CD4-positive, alpha-beta T cell (primary cell): Measurements from ENCODE around the gene OBP2A. TPM values are rescaled to one million over a fixed set of nuclear protein-coding genes. Genes with fewer than 3 reads are reported as not detected.

Source experiments
- ATAC-seq: fragments of 200-7000 bp; cut with Tn5 transposase; one replicate; pipeline ENCODE4 v1.10.0; 2022; ENCODE audit warnings: mild to moderate bottlenecking; ENCODE audit not compliant: poor library complexity
- CTCF ChIA-PET: fragments of 350-600 bp; sonication (Branson Sonifier 250); formaldehyde crosslinking; loops from one replicate; lab custom pipeline; 2021; ENCODE audit warnings: antibody characterized with exemption, inconsistent platforms; lab: Charles Lee
- POLR2A ChIA-PET: fragments of 350-600 bp; sonication (Branson Sonifier 250); formaldehyde crosslinking; loops from one replicate; lab custom pipeline; 2021; ENCODE audit warnings: antibody characterized with exemption, inconsistent platforms; lab: Charles Lee
- DNase-seq, 14 experiments: peaks; one replicate each; pipeline ENCODE4 v3.0.0-alpha.2; 2013 to 2020; ENCODE audit warnings: mixed read lengths in 2 of 14
- H3K27ac ChIP-seq, 2 donors: one replicate each; pipeline versions ENCODE4 v1.5.1 to v1.7.0; 2013; ENCODE audit warnings: low read length in 2 of 2, low read depth in 1 of 2, mild to moderate bottlenecking in 1 of 2
- H3K27me3 ChIP-seq, 2 experiments: 1 replicate in 1 of 2; 2 replicates in 1 of 2; pipeline versions ENCODE4 v1.6.1 to v1.7.0; 2013; ENCODE audit warnings: low read length in 2 of 2, control low read depth in 1 of 2, mild to moderate bottlenecking in 1 of 2, moderate library complexity in 1 of 2; ENCODE audit not compliant: insufficient read depth in 2 of 2, control insufficient read depth in 1 of 2
- H3K36me3 ChIP-seq: one replicate; pipeline ENCODE4 v1.6.1; 2013; ENCODE audit warnings: low read length, control low read depth; ENCODE audit not compliant: insufficient read depth
- H3K4me1 ChIP-seq: one replicate; pipeline ENCODE4 v1.6.1; 2013; ENCODE audit warnings: low read length, control low read depth; ENCODE audit not compliant: insufficient read depth
- H3K4me3 ChIP-seq: one replicate; pipeline ENCODE4 v1.5.1; 2013; ENCODE audit warnings: mild to moderate bottlenecking, low read length, moderate library complexity
- H3K9me3 ChIP-seq, 2 experiments: 1 replicate in 1 of 2; 2 replicates in 1 of 2; pipeline versions ENCODE4 v1.6.1 to v1.7.0; 2013; ENCODE audit warnings: low read length in 2 of 2, mild to moderate bottlenecking in 2 of 2, control low read depth in 1 of 2, moderate library complexity in 1 of 2; ENCODE audit not compliant: control insufficient read depth in 1 of 2, insufficient read depth in 1 of 2
- H3K27ac Mint-ChIP-seq: one replicate; pipeline ENCODE4 v1.8.0; 2020; ENCODE audit warnings: mixed read lengths
- H3K27me3 Mint-ChIP-seq: one replicate; pipeline ENCODE4 v1.8.0; 2021; ENCODE audit warnings: mixed read lengths
- H3K36me3 Mint-ChIP-seq: one replicate; pipeline ENCODE4 v1.8.0; 2021; ENCODE audit warnings: low read depth, mixed read lengths
- H3K4me1 Mint-ChIP-seq: one replicate; pipeline ENCODE4 v1.8.0; 2021; ENCODE audit warnings: low read depth, mixed read lengths
- H3K4me3 Mint-ChIP-seq: one replicate; pipeline ENCODE4 v1.8.0; 2020; ENCODE audit warnings: mild to moderate bottlenecking, mixed read lengths
- H3K9me3 Mint-ChIP-seq: one replicate; pipeline ENCODE4 v1.8.0; 2020; ENCODE audit warnings: mixed read lengths
- CTCF ChIP-seq: fragments of 200-600 bp; IDR thresholded peaks from one replicate; pipeline ENCODE4 v1.8.0; 2022; ENCODE audit warnings: antibody characterized with exemption, mild to moderate bottlenecking
- intact Hi-C, 2 experiments: fragments of 100-400 bp; cut with DNase I in 1 of 2; cut with micrococcal nuclease in 1 of 2; formaldehyde crosslinking; loops; one replicate each; pipeline versions ENCODE4 v1.15.1 to v1.9.0; 2023 to 2025; cut with DNase I, micrococcal nuclease
- total RNA-seq, 174 experiments: library from RNA in 2 of 174; stranded (reverse) in 2 of 174; gene quantifications; one replicate each; pipeline ENCODE4 v1.2.3 and lab custom pipeline; 2021 to 2026

OBP2A gene
- total RNA-seq, 2 experiments from 2014 or later = not detected

- Mint-ChIP-seq H3K36me3 (peaks cover 41% of the 10 kb centered on the region), H3K9me3 (no peaks in the 10 kb centered on the region), H3K4me1 (peaks cover 24% of the 10 kb centered on the region), H3K27me3 (no peaks in the 10 kb centered on the region), H3K27ac (no peak overlapping the region), H3K4me3 (peak overlapping the region; percentile 82)
- peaks cover 46% of the 10 kb centered on the region for H3K4me1 ChIP-seq
- H3K9me3 ChIP-seq = peaks cover 0 to 5% of the 10 kb centered on the region in 2 experiments
- TF ChIP-seq CTCF = no peak
- H3K4me3 ChIP-seq = no peak overlapping the region
- no peak for ATAC-seq
- intact Hi-C loops = loop anchor here in 1 of 2 experiments (5.0 to 10.0 kb wide), 3 partner anchors 460 to 1338 kb away; partner anchors contain the start of genes RNU6ATAC, RXRA and UBAC1
- ChIA-PET POLR2A (no interaction called here), CTCF (no interaction called here)
- DNase-seq = no peak
- no peaks in the 10 kb centered on the region for H3K27me3 ChIP-seq
- no peak overlapping the region for H3K27ac ChIP-seq
- H3K36me3 ChIP-seq = peaks cover 27% of the 10 kb centered on the region
These were observed 43.6 kb upstream of the OBP2A start for GRCh38 chr9:135502168-135502872.

GRCh38 chr9:135502873-135503321 lies 43.0 kb upstream of the OBP2A start:
- Mint-ChIP-seq H3K27ac (no peak overlapping the region), H3K4me1 (peaks cover 24% of the 10 kb centered on the region), H3K36me3 (peaks cover 41% of the 10 kb centered on the region), H3K9me3 (no peaks in the 10 kb centered on the region), H3K27me3 (no peaks in the 10 kb centered on the region), H3K4me3 (peak overlapping the region; percentile 82)
- no peak for DNase-seq
- H3K4me3 ChIP-seq = no peak overlapping the region
- ChIA-PET POLR2A (no interaction called here), CTCF (no interaction called here)
- intact Hi-C loops = loop anchor here in 1 of 2 experiments (5.0 to 10.0 kb wide), 3 partner anchors 459 to 1338 kb away; partner anchors contain the start of genes RNU6ATAC, RXRA and UBAC1
- H3K27me3 ChIP-seq = no peaks in the 10 kb centered on the region
- peaks cover 46% of the 10 kb centered on the region for H3K4me1 ChIP-seq
- H3K27ac ChIP-seq = no peak overlapping the region
- ATAC-seq = no peak
- peaks cover 0 to 9% of the 10 kb centered on the region in 2 experiments for H3K9me3 ChIP-seq
- no peak for TF ChIP-seq CTCF
- H3K36me3 ChIP-seq = peaks cover 27% of the 10 kb centered on the region

GRCh38 chr9:135503371-135504261 lies 42.3 kb upstream of the OBP2A start:
- H3K36me3 ChIP-seq = peaks cover 27% of the 10 kb centered on the region
- Mint-ChIP-seq H3K4me3 (peak overlapping the region; percentile 82), H3K4me1 (peaks cover 24% of the 10 kb centered on the region), H3K27ac (no peak overlapping the region), H3K27me3 (no peaks in the 10 kb centered on the region), H3K36me3 (peaks cover 41% of the 10 kb centered on the region), H3K9me3 (no peaks in the 10 kb centered on the region)
- H3K27me3 ChIP-seq = no peaks in the 10 kb centered on the region
- CTCF ChIA-PET = no interaction called here
- no peak overlapping the region for H3K27ac ChIP-seq
- peaks cover 0 to 14% of the 10 kb centered on the region in 2 experiments for H3K9me3 ChIP-seq
- POLR2A ChIA-PET = no interaction called here
- H3K4me1 ChIP-seq = peaks cover 46% of the 10 kb centered on the region
- no peak for TF ChIP-seq CTCF
- DNase-seq (no peak), ATAC-seq (no peak)
- intact Hi-C loops = loop anchor here in 1 of 2 experiments (5.0 to 10.0 kb wide), 3 partner anchors 459 to 1339 kb away; partner anchors contain the start of genes RNU6ATAC, RXRA and UBAC1
- H3K4me3 ChIP-seq = no peak overlapping the region
